Caco-2 (cell line): Measurements from ENCODE around the gene YJEFN3. TPM values are rescaled to one million over a fixed set of nuclear protein-coding genes. Genes with fewer than 3 reads are reported as not detected.

Experiments
- BruUV-seq: library from RNA; stranded (reverse); fragments of 400-500 nt; replicated peaks from 2 replicates; lab custom pipeline; 2021; lab: Mats Ljungman, UMichigan
- CTCF ChIA-PET: fragments of 300-600 bp; sonication (Branson Sonifier 250); formaldehyde crosslinking; loops from one replicate; lab custom pipeline; 2022; ENCODE audit warnings: antibody characterized with exemption; lab: Charles Lee
- POLR2A ChIA-PET: fragments of 300-600 bp; sonication (Branson Sonifier 250); formaldehyde crosslinking; loops from one replicate; lab custom pipeline; 2022; ENCODE audit warnings: antibody characterized with exemption; lab: Charles Lee
- DNase-seq, 2 experiments: peaks; one replicate each; pipeline versions ENCODE4 v3.0.0 to v3.0.0-alpha.2; 2020 to 2022
- H3K27me3 ChIP-seq: replicated peaks from 2 replicates; pipeline ENCODE4 v1.6.0; 2011; ENCODE audit warnings: low read length; ENCODE audit not compliant: control insufficient read depth, insufficient read depth
- H3K36me3 ChIP-seq: 2 replicates; pipeline ENCODE4 v1.5.1; 2011; ENCODE audit warnings: low read length; ENCODE audit not compliant: control insufficient read depth, insufficient read depth
- H3K4me1 ChIP-seq: fragments of 250-450 bp; sonication (Bioruptor Pico); 2 replicates; pipeline ENCODE4 v1.5.1; 2020; ENCODE audit warnings: mild to moderate bottlenecking
- H3K4me3 ChIP-seq: 2 replicates; pipeline ENCODE4 v1.5.1; 2011; ENCODE audit warnings: low read depth, mild to moderate bottlenecking, control low read depth, low read length
- H3K9me3 ChIP-seq: fragments of 250-450 bp; sonication (Bioruptor Pico); 2 replicates; pipeline ENCODE4 v1.5.1; 2020; ENCODE audit warnings: mild to moderate bottlenecking, moderate library complexity
- H3K27ac Mint-ChIP-seq: one replicate; pipeline ENCODE4 v1.8.0; 2022; ENCODE audit warnings: mixed read lengths; ENCODE audit not compliant: unreplicated experiment
- H3K27me3 Mint-ChIP-seq: one replicate; pipeline ENCODE4 v1.8.0; 2022; ENCODE audit warnings: mixed read lengths; ENCODE audit not compliant: insufficient read depth, unreplicated experiment
- H3K36me3 Mint-ChIP-seq: one replicate; pipeline ENCODE4 v1.8.0; 2022; ENCODE audit warnings: mild to moderate bottlenecking, mixed read lengths; ENCODE audit not compliant: insufficient read depth, unreplicated experiment
- H3K4me1 Mint-ChIP-seq: one replicate; pipeline ENCODE4 v1.8.0; 2022; ENCODE audit warnings: low read depth, mixed read lengths; ENCODE audit not compliant: unreplicated experiment
- H3K4me3 Mint-ChIP-seq: one replicate; pipeline ENCODE4 v1.8.0; 2022; ENCODE audit warnings: mild to moderate bottlenecking, moderate library complexity, mixed read lengths; ENCODE audit not compliant: unreplicated experiment
- H3K9me3 Mint-ChIP-seq: one replicate; pipeline ENCODE4 v1.8.0; 2022; ENCODE audit warnings: mixed read lengths; ENCODE audit not compliant: unreplicated experiment
- CTCF ChIP-seq, 2 experiments: fragments of 200-600 bp in 1 of 2; IDR thresholded peaks; 1 replicate in 1 of 2; 2 replicates in 1 of 2; pipeline versions ENCODE4 v1.5.1 to v1.8.0; 2011 to 2022; ENCODE audit warnings: antibody characterized with exemption in 1 of 2, control low read depth in 1 of 2, inconsistent platforms in 1 of 2, low read depth in 1 of 2, low read length in 1 of 2, mild to moderate bottlenecking in 1 of 2, moderate library complexity in 1 of 2; ENCODE audit not compliant: insufficient read depth in 1 of 2, severe bottlenecking in 1 of 2, unreplicated experiment in 1 of 2
- intact Hi-C: fragments of 100-400 bp; cut with micrococcal nuclease; formaldehyde crosslinking; loops from one replicate; pipeline ENCODE4 v1.10.0; 2022; ENCODE audit not compliant: unreplicated experiment
- total RNA-seq: library from RNA; stranded (reverse); gene quantifications from 2 replicates; pipeline ENCODE4 v1.2.3, GENCODE V29; 2022

The YJEFN3 gene
- total RNA-seq, 1 experiment from 2014 or later, result 8.1 TPM

DNA sequence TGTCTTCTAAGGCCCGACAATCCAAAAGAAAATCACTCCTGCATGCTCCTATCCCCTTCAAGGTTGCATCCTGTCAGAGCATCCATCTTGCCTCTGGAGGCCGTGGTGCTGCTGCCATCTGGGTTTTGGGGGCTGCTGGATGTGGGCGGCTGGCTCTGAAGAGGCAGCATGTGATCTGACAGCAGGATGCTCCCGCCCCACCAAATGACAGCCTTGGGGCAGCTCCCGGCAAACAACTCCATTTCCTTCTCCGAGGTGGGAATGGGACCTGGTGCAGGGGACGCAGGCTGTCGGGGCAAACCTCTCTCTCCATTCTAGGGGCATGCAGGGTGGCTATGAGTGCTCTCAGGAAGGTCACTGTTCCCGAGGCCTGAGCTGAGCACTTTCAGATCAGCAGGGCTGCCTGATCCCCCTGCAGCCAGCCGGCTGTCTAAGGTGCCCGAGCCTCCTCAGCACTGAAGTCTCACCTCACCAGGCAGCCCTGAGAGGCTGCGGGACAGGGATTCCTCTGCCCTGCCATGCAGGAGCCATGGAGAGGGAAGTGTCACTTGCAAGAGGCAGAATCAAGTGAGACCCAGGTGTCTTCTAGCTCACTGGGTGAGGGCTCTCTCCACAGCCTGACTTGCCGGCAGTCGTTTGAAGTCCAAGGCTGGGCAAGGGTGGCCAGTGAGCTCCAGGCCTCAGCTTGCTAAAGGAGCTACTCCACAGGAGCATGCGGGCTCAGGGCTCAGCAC lies 42.2 kb upstream of the YJEFN3 start:
- POLR2A ChIA-PET, result no interaction called here
- no peaks in the 10 kb centered on the region; the same call in none of the 2 replicates for H3K36me3 ChIP-seq
- no peak overlapping the region for H3K27ac Mint-ChIP-seq

DNA sequence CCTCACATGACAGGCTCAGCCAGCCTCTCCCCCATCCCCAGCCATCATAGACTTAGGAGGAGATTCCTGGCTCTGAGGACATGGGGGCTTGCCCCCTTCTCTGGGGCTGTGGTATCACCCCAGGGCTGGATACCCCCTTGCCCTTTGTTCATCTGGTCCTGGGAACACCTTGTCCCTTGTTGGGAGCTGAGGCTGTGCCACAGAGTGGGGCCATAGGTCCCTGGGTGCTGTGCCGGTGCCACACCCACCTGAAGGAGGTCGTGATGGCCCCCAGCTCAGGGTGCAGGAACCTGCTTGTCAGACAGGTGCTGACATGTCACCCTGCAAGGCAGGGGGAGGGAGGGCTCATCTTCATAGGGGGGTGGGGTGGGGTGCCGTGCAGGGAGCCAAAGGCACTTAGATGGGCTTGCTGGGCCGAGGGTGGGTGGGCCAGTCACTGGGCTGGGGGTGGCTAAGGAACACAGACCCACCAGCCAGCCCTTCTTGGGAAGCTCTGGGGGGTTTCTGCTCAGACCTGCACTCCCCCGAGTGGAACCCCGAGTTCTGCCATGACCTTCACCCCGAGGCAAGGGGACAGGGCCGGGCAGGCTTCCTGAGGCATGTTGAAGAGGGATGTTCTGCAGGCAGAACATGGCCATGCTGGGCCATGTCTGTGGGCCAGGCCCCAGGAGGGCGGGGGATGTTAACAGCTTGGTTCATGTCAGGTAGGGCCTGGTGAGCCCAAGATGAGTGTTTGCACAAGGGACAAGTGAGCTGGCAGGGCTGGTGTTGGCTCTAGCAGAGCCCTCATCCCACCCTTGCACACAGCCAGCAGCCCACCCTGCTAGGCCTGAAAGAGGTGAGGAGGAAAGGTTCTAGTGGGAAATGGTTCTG lies 41.4 kb upstream of the YJEFN3 start:
- BruUV-seq, result no TSS peak
- H3K27ac Mint-ChIP-seq, result no peak overlapping the region

More for the DNA sequence above, 42.2 kb upstream of the YJEFN3 start:
- H3K9me3 ChIP-seq, result no peaks in the 10 kb centered on the region
- no peak overlapping the region for H3K4me3 ChIP-seq
- intact Hi-C loops, result no loop called here
- H3K4me1 ChIP-seq, result peaks cover 19% of the 10 kb centered on the region
- no peak for DNase-seq
- Mint-ChIP-seq H3K9me3 (no peaks in the 10 kb centered on the region), H3K4me1 (peaks cover 6% of the 10 kb centered on the region), H3K27me3 (no peaks in the 10 kb centered on the region), H3K36me3 (peaks cover 55% of the 10 kb centered on the region), H3K4me3 (no peak overlapping the region)
- H3K27me3 ChIP-seq, result no peaks in the 10 kb centered on the region
- CTCF ChIA-PET, result no interaction called here
- BruUV-seq, result no TSS peak
- no peak for TF ChIP-seq CTCF (IDR thresholded peaks at IDR 0.05; ENCODE audit: insufficient read depth in 1 of 2, low read depth in 1 of 2, low read length in 1 of 2, severe bottlenecking in 1 of 2, unreplicated experiment in 1 of 2)

More for the DNA sequence above, 41.4 kb upstream of the YJEFN3 start:
- ChIA-PET CTCF (interaction anchor here (1.0 kb wide), 1 partner anchor 121 kb away, joined by 4 read pairs; no protein-coding TSS in a partner anchor), POLR2A (no interaction called here)
- no peaks in the 10 kb centered on the region for H3K9me3 ChIP-seq
- no peak for DNase-seq
- no peak for TF ChIP-seq CTCF (IDR thresholded peaks at IDR 0.05; ENCODE audit: insufficient read depth in 1 of 2, low read depth in 1 of 2, low read length in 1 of 2, severe bottlenecking in 1 of 2, unreplicated experiment in 1 of 2)
- H3K27me3 Mint-ChIP-seq, result no peaks in the 10 kb centered on the region
- H3K4me3 Mint-ChIP-seq, result no peak overlapping the region
- peaks cover 19% of the 10 kb centered on the region for H3K4me1 ChIP-seq
- H3K36me3 Mint-ChIP-seq, result peaks cover 63% of the 10 kb centered on the region
- peaks cover 6% of the 10 kb centered on the region for H3K4me1 Mint-ChIP-seq
- no peak overlapping the region for H3K4me3 ChIP-seq
- intact Hi-C loops, result no loop called here
- H3K9me3 Mint-ChIP-seq, result no peaks in the 10 kb centered on the region
- H3K27me3 ChIP-seq, result no peaks in the 10 kb centered on the region
- no peaks in the 10 kb centered on the region; the same call in none of the 2 replicates for H3K36me3 ChIP-seq
